Measurements from ENCODE around the gene SOX5. TPM values are rescaled to one million over a fixed set of nuclear protein-coding genes. Genes with fewer than 3 reads are reported as not detected.

SOX5 gene
- total RNA-seq, 3 donors from 2014 or later (not counting 1 experiment from before 2014, with no cell fraction given), result 0.80 to 0.95 TPM; not detected in 1

DNA sequence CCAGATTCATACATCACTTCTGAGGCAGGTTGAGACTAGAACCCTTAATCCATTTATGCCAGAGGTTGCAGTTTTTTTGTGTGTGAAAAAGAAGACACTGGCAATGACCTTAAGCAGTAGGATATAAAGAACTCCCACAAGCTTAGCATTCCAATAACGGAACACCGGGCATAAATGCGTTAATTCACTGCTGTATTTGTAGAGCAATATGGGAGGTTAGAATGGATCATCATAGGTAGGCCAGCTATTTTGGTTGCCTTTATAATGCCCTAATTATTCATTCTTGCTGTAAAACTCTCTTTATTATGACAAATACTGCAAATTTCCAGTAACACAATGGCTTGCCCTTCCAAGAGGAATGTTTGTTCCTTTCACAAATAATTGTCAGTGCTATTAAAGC, 322.7 kb downstream of the SOX5 start:
- no peak overlapping the region for H3K27ac ChIP-seq (ENCODE audit: low read length)
- no peak overlapping the region for H3K4me3 ChIP-seq (ENCODE audit: low read length)
- no peaks in the 10 kb centered on the region for H3K9me3 ChIP-seq (ENCODE audit: control insufficient read depth, insufficient read depth, low read length)
- TF ChIP-seq, protein P1, sequence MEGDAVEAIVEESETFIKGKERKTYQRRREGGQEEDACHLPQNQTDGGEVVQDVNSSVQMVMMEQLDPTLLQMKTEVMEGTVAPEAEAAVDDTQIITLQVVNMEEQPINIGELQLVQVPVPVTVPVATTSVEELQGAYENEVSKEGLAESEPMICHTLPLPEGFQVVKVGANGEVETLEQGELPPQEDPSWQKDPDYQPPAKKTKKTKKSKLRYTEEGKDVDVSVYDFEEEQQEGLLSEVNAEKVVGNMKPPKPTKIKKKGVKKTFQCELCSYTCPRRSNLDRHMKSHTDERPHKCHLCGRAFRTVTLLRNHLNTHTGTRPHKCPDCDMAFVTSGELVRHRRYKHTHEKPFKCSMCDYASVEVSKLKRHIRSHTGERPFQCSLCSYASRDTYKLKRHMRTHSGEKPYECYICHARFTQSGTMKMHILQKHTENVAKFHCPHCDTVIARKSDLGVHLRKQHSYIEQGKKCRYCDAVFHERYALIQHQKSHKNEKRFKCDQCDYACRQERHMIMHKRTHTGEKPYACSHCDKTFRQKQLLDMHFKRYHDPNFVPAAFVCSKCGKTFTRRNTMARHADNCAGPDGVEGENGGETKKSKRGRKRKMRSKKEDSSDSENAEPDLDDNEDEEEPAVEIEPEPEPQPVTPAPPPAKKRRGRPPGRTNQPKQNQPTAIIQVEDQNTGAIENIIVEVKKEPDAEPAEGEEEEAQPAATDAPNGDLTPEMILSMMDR (IDR thresholded peaks at IDR 0.05), result no peak
- no peak overlapping the region for H3K27ac Mint-ChIP-seq
- 94% methylated on average over 3 of the region's 3 CpGs for WGBS (ENCODE audit: insufficient coverage)
- H3K36me3 ChIP-seq (ENCODE audit: control insufficient read depth, insufficient read depth, low read length), result no peaks in the 10 kb centered on the region
- no peaks in the 10 kb centered on the region for H3K4me1 Mint-ChIP-seq
- no peaks in the 10 kb centered on the region for H3K27me3 Mint-ChIP-seq (ENCODE audit: low read depth in 2 of 2)
- intact Hi-C loops (cut with micrococcal nuclease), result no loop called here
- H3K4me3 Mint-ChIP-seq, result no peak overlapping the region
- H3K9me3 Mint-ChIP-seq, result peaks cover 8 to 14% of the 10 kb centered on the region in 2 donors
- DNase-seq (no peak), ATAC-seq (no peak)
- no peaks in the 10 kb centered on the region for H3K27me3 ChIP-seq (ENCODE audit: control insufficient read depth, insufficient read depth, low read length)
- no peaks in the 10 kb centered on the region for H3K4me1 ChIP-seq (ENCODE audit: control insufficient read depth, insufficient read depth, low read length)
- H3K36me3 Mint-ChIP-seq, result peaks cover 6% of the 10 kb centered on the region

DNA sequence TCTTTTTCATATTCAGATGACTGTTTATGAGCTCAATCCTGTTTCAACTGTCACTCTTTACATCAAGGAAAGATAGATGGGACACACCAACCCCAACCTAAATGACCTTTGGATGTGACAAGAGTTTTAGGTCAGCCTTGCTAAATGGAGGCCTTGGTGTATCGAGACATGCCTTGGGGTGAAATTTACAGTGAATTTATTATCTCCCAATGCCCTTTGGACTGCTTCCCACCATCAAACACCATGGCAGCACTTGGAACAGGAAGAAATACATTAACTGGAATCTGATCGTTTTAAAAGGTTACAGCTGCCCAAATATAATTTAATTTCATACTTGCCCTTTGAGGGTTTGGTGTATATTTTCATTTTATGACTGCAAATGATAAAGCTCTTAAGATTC, 327.6 kb downstream of the SOX5 start:
- Mint-ChIP-seq H3K36me3 (peaks cover 6% of the 10 kb centered on the region), H3K9me3 (peaks cover 18 to 19% of the 10 kb centered on the region in 2 donors), H3K4me1 (no peaks in the 10 kb centered on the region), H3K27ac (no peak overlapping the region), H3K4me3 (no peak overlapping the region), H3K27me3 (ENCODE audit: low read depth in 2 of 2) (no peaks in the 10 kb centered on the region)
- Histone ChIP-seq H3K27ac (ENCODE audit: low read length) (no peak overlapping the region), H3K4me1 (ENCODE audit: control insufficient read depth, insufficient read depth, low read length) (no peaks in the 10 kb centered on the region), H3K27me3 (ENCODE audit: control insufficient read depth, insufficient read depth, low read length) (no peaks in the 10 kb centered on the region), H3K4me3 (ENCODE audit: low read length) (no peak overlapping the region), H3K36me3 (ENCODE audit: control insufficient read depth, insufficient read depth, low read length) (no peaks in the 10 kb centered on the region), H3K9me3 (ENCODE audit: control insufficient read depth, insufficient read depth, low read length) (no peaks in the 10 kb centered on the region)
- 80% methylated on average over 1 of the region's 2 CpGs for WGBS (ENCODE audit: insufficient coverage)
- intact Hi-C loops (cut with micrococcal nuclease), result no loop called here
- ATAC-seq, result no peak
- TF ChIP-seq, protein P1 (IDR thresholded peaks at IDR 0.05), result no peak
- no peak for DNase-seq

DNA sequence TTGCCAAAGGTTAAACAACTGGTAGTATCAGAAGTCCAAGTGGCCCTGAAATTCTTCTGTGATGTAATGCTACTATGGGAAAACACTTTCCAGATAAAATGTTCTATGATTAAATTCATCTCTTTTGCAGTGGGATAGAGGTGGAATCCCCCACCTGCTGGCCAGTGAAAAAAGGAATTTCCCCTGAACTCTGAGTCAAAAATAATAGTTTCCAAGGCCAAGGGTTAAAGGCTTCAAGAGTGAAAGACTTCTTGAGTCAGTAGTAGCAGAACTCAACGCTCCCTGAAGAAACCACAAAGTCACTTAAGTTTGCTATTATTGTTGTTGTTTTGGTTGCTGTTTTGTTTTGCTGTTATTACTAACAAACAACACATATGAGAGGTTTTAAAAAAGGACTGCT, 330.8 kb downstream of the SOX5 start:
- H3K4me1 Mint-ChIP-seq, result no peaks in the 10 kb centered on the region
- no CpG with 5 or more reads among the region's 1 CpG for WGBS (ENCODE audit: insufficient coverage)
- no peak for ATAC-seq
- TF ChIP-seq, protein P1 (IDR thresholded peaks at IDR 0.05), result no peak
- no peak for DNase-seq
- intact Hi-C loops (cut with micrococcal nuclease), result no loop called here
- H3K36me3 Mint-ChIP-seq, result peaks cover 17% of the 10 kb centered on the region
- no peak overlapping the region for H3K4me3 Mint-ChIP-seq
- H3K27ac ChIP-seq (ENCODE audit: low read length), result no peak overlapping the region
- no peaks in the 10 kb centered on the region for H3K9me3 ChIP-seq (ENCODE audit: control insufficient read depth, insufficient read depth, low read length)
- no peaks in the 10 kb centered on the region for H3K4me1 ChIP-seq (ENCODE audit: control insufficient read depth, insufficient read depth, low read length)
- H3K27ac Mint-ChIP-seq, result no peak overlapping the region
- no peaks in the 10 kb centered on the region for H3K27me3 ChIP-seq (ENCODE audit: control insufficient read depth, insufficient read depth, low read length)
- no peaks in the 10 kb centered on the region for H3K27me3 Mint-ChIP-seq (ENCODE audit: low read depth in 2 of 2)
- H3K4me3 ChIP-seq (ENCODE audit: low read length), result no peak overlapping the region
- H3K36me3 ChIP-seq (ENCODE audit: control insufficient read depth, insufficient read depth, low read length), result no peaks in the 10 kb centered on the region
- peaks cover 16 to 20% of the 10 kb centered on the region in 2 donors for H3K9me3 Mint-ChIP-seq

DNA sequence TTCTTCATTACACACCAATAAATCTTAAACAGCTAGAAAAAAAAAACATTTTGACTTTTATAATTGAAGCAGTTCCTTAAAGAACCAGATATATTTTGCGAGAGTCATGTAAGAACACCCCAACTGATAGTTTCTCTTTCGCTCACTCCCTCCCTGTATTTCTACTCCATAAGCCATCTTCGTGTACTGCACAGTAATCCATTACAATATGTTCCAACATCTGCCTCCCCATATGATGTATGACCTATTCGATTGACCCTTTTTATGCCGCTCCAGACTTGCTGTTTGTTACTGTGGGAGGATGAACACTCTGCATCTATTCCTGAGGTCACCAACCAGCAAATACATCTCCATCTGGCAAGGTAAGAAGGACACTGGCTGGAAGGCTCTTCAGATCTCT, 331.7 kb downstream of the SOX5 start:
- DNase-seq (no peak), ATAC-seq (no peak)
- H3K27ac ChIP-seq (ENCODE audit: low read length), result no peak overlapping the region
- intact Hi-C loops (cut with micrococcal nuclease), result no loop called here
- H3K27me3 ChIP-seq (ENCODE audit: control insufficient read depth, insufficient read depth, low read length), result no peaks in the 10 kb centered on the region
- H3K4me1 Mint-ChIP-seq, result no peaks in the 10 kb centered on the region
- H3K27ac Mint-ChIP-seq, result no peak overlapping the region
- peaks cover 16% of the 10 kb centered on the region for H3K36me3 Mint-ChIP-seq
- no peaks in the 10 kb centered on the region for H3K4me1 ChIP-seq (ENCODE audit: control insufficient read depth, insufficient read depth, low read length)
- H3K9me3 ChIP-seq (ENCODE audit: control insufficient read depth, insufficient read depth, low read length), result no peaks in the 10 kb centered on the region
- H3K4me3 Mint-ChIP-seq, result no peak overlapping the region
- H3K27me3 Mint-ChIP-seq (ENCODE audit: low read depth in 2 of 2), result no peaks in the 10 kb centered on the region
- no peaks in the 10 kb centered on the region for H3K36me3 ChIP-seq (ENCODE audit: control insufficient read depth, insufficient read depth, low read length)
- H3K4me3 ChIP-seq (ENCODE audit: low read length), result no peak overlapping the region
- TF ChIP-seq, protein P1 (IDR thresholded peaks at IDR 0.05), result no peak
- WGBS (ENCODE audit: insufficient coverage), result 87% methylated on average over 5 of the region's 5 CpGs
- H3K9me3 Mint-ChIP-seq, result peaks cover 16 to 19% of the 10 kb centered on the region in 2 donors

Data from natural killer cell (primary cell).